ENCODE measurements around the gene NEU1.
A peak's percentile ranks its signal among the peaks of the same experiment; 100 is the strongest.
"Not testable (repeated sequence)": the region's sequence is repeated elsewhere in the genome, so short reads cannot be mapped to it uniquely, and the experiment has no call there.

Gene NEU1

GRCh38 chr6:31862344-31863235, at the start of gene NEU1:
Gene NEU1 (minus strand): TSS chr6:31862821. CDS start chr6:31862776, 45 bp downstream.
- peak; percentile 98 for DNase-seq

GRCh38 chr6:31911826-31912585, 49.4 kb upstream of the NEU1 start:
- no peak for DNase-seq

- DNase-seq = not testable (repeated sequence)
Observed at GRCh38 chr6:31909298-31909697, 46.7 kb upstream of the NEU1 start.

- no peak for DNase-seq
Observed at GRCh38 chr6:31908791-31909190, 46.2 kb upstream of the NEU1 start.

GRCh38 chr6:31908255-31908654, 45.6 kb upstream of the NEU1 start:
- not testable (repeated sequence) for DNase-seq

GRCh38 chr6:31907158-31907813, 44.7 kb upstream of the NEU1 start:
- no peak for DNase-seq

DNA sequence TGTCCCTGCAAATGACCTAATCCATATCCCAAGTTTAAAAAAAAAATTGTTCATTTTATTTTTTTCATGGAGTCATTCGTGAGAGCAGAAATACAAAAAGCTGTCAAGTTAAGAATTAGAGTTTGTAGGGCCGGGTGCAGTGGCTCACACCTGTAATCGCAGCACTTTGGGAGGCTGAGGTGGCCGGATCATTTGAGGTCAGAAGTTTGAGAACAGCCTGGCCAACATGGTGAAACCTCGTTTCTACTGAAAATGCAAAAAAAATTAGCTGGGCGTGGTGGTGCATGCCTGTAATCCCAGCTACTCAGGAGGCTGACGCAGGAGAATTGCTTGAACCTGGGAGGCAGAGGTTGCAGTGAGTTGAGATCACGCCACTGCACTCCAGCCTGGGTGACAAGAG, 44.1 kb upstream of the NEU1 start:
- not testable (repeated sequence) for DNase-seq

- no peak for DNase-seq
Observed at GRCh38 chr6:31906122-31906521, 43.5 kb upstream of the NEU1 start.

GRCh38 chr6:31905041-31905440, 42.4 kb upstream of the NEU1 start:
- no peak for DNase-seq

DNA sequence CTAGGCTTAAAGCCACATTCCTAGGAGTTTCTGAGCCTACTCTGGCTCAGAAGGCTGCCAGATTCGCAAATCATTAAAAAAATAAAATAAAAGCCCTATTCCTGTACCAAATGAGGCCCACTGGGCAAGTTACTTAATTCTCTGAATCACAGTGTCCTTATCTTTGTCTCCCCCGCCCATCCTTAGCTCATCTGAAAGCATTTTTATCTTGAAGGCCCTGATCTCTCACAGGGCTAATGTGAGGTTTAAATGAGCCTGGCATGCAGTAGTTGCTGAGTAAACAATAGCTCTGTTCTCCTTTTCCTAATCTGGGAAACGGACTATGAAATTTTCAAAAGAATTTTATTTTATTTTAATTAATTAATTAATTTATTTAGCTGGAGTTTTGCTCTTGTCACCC, 41.3 kb upstream of the NEU1 start:
- DNase-seq = no peak

DNA sequence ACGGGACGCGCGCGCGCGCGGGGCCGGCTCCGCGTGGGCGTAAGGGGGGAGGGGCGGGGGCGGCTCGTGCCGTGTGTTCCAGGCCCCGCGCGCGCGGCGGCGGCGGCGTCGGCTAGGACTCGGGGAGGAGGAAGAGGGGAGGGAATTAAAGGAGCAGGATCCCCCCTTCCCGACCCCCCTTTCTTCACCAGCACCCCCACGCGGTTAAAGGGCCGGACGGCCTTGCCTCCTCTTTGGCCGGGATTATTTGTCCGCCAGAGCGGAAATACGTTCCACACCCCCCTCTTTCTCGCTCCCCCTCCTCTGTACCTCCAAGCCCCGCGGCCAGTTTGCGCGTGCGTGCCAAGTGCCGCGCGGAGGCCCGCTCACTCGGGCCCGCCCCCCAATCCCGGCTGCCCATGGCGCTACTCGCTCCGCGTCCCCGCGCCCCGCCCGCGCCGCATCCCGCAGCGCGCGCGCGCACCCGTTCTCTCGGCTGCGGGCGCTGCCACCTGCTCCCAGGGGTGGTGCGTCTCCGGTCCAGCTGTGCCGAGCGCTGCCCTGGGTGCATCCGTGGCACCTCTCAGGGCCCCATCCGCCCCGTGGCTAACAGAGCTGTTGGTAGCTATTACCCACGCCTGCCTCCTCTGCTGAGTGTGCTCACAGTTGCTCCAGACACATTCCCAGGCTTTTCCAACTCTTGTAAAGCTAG, 39.5 kb upstream of the NEU1 start, which contains the start of gene ZBTB12:
Gene ZBTB12 (minus strand): TSS at position 134 of the 691 bp plus-strand sequence. CDS start 781 bp downstream, outside the sequence.
- DNase-seq = peak; percentile 86

GRCh38 chr6:31901415-31901952, 38.9 kb upstream of the NEU1 start:
- DNase-seq = no peak

- DNase-seq = no peak
Observed at GRCh38 chr6:31900917-31901414, 38.3 kb upstream of the NEU1 start.

DNA sequence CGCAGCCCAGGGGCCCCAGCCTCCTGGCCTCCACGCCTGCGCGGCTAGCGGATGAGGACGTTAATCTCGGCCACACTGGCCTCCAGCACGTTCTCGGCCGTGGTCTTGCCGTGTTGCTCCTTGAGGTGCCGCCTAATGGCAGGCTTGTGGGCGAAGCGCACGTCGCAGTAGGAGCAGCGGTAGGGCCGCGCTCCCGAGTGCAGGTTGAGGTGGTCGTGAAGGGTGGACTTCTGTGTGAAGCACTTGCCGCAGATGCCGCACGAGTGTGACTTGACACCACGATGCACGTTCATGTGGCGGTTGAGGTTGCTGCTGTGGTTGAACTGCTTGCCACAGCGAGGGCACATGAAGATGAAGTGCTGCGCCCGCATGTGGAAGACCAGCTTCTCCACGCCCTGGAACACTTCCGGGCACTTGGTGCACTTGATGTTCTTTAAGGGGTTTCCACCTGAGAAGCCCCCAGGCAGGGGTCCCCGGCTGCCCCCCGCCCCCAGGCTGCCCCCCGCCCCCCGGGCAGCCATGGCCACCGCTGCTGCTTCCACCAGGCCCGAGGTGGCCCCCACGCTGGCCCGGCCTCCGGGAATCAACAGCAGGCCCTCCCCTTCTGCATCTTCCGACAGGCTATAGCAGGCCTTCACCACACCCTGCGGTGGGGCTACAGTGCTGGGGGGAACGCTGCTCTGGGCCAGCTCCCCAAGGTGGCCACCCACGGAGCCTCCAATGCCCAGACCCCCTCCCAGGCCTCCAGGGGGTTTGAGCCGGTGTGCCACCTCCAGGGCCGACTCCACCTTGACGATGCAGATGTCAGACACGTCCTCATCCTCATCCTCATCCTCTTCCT, 37.5 kb upstream of the NEU1 start:
- DNase-seq = no peak

DNA sequence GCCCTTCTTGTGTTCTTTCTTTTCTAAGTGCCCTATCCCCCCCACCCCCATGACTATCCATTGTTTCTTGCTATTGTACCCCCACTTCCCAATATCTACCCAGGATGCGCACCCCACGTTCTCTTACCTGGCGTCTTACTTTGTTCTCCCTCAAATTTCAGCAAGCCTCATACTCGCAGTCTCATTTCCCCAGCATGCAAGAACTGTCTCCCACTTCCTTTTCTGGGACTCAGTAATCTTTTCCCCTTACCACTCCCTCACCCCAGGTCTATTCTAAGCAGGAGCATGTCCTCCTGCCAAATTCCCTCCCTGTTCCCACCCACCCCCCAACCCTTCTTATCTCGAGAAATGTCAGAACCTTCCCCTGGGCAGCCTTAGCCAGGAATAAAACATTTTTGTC, 36.6 kb upstream of the NEU1 start:
- DNase-seq = no peak

- peak; percentile 25 for DNase-seq
Observed at GRCh38 chr6:31898383-31899011, 35.9 kb upstream of the NEU1 start.

- DNase-seq = peak; percentile 69
Observed at GRCh38 chr6:31897612-31898382, 35.2 kb upstream of the NEU1 start, which contains the start of gene EHMT2. Gene EHMT2 (minus strand): TSS chr6:31897698. CDS start chr6:31897677, 21 bp downstream.

GRCh38 chr6:31896856-31897611, 34.4 kb upstream of the NEU1 start:
- DNase-seq = no peak

DNA sequence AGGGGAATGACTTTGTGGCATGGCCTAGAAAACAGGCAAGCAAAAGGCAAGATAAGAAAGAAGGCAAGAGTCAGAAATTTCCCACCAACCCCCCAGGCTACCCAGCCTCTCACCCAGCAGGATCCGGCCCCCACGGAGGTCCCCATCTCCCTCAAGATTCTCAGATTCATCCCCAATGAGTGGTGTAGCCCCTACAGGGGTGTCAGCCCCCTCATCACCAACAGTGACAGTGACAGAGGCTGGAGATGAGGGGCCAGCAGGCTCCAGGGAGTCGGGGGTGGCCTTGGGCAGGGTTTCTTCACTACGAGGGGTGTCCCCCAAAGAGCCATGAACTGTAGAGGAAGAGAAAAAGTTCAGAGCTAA, 33.9 kb upstream of the NEU1 start:
- no peak for DNase-seq

Data from SHP77 treated with DMSO at 0.1 percent for 48 hours (cell line).